ENCODE results near the gene SAXO1. TPM values are rescaled to one million over a fixed set of nuclear protein-coding genes. Genes with fewer than 3 reads are reported as not detected.
"Not testable (repeated sequence)": the region's sequence is repeated elsewhere in the genome, so short reads cannot be mapped to it uniquely, and the experiment has no call there.

SAXO1 gene
- total and polyA plus RNA-seq, 9 donors, result 0.04 to 0.22 (median 0.11) TPM

DNA sequence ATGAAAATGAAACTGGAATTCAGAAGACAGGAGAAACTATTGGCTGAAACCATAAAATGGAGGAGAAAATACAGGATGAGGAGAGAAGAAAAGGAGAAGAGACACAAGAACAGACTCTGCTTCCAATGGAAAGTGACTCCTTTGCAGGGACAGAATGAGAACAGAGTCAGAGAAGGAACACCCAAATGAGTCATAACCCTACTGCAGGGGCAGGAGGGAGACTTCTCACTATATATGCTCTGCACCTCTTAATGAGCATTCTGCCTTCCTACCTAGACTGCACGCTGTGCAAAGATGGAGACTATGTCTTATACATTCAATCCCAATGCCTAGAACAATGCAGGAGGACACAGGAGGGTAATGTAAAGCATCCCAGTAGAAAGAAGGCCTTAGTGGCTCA, 2.1 kb downstream of the SAXO1 start:
- H3K4me3 ChIP-seq (ENCODE audit: low read length), result no peak overlapping the region
- WGBS (ENCODE audit: insufficient coverage), result no CpG with 5 or more reads among the region's 1 CpG

DNA sequence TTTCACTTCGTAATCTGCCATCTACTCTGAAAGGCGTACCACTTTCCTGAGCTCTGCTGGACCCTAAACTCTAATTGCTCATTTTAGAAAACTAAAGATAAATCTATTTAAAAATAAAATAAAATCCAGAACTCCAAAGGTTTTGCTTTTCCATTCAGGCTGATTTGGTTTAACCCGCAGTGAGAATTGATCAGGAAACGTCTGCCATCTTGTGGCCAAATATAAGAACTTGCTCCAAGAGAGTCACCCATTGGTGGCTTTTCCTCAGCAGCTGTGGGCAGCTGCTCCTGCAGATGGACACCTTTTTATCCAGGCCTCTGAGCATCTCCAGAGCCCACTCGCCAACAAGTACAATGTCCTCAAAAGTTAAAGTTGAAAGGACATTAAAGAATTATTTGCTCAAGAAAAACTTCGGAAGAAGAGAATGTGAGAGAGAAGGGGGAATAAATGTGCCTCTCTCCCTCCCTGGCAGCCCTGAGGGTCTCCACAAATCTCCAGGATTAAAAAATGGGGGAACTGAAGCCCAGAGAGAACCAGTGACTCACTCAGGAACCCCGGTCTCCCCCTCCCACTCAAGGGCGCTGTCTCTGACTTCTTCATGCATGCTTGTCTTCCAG, 4.1 kb downstream of the SAXO1 start:
- WGBS (ENCODE audit: insufficient coverage), result 0% methylated on average over 2 of the region's 8 CpGs
- Histone ChIP-seq H3K36me3 (ENCODE audit: control insufficient read depth, insufficient read depth, low read length) (no peaks in the 10 kb centered on the region), H3K27ac (ENCODE audit: low read length) (no peak overlapping the region), H3K27me3 (ENCODE audit: control insufficient read depth, insufficient read depth, low read length) (peaks cover 6% of the 10 kb centered on the region), H3K9me3 (replicated peaks; ENCODE audit: control insufficient read depth, low read depth, low read length) (no peaks in the 10 kb centered on the region), H3K4me3 (ENCODE audit: low read length) (no peak overlapping the region), H3K4me1 (ENCODE audit: control insufficient read depth, insufficient read depth, low read length) (peaks cover 6% of the 10 kb centered on the region)
- DNase-seq, result peak; percentile 88

More for the DNA sequence above, 2.1 kb downstream of the SAXO1 start:
- H3K36me3 ChIP-seq (ENCODE audit: control insufficient read depth, insufficient read depth, low read length), result no peaks in the 10 kb centered on the region
- no peak overlapping the region for H3K27ac ChIP-seq (ENCODE audit: low read length)
- H3K9me3 ChIP-seq (replicated peaks; ENCODE audit: control insufficient read depth, low read depth, low read length), result no peaks in the 10 kb centered on the region
- H3K27me3 ChIP-seq (ENCODE audit: control insufficient read depth, insufficient read depth, low read length), result peaks cover 6% of the 10 kb centered on the region
- DNase-seq, result no peak
- peaks cover 6% of the 10 kb centered on the region for H3K4me1 ChIP-seq (ENCODE audit: control insufficient read depth, insufficient read depth, low read length)

GRCh38 chr9:19027825-19028224, 5.2 kb downstream of the SAXO1 start:
- DNase-seq, result no peak
- 93% methylated on average over 16 of the region's 22 CpGs for WGBS (ENCODE audit: insufficient coverage)
- H3K27me3 ChIP-seq (ENCODE audit: control insufficient read depth, insufficient read depth, low read length), result peaks cover 5% of the 10 kb centered on the region

GRCh38 chr9:19026375-19026774, 6.6 kb downstream of the SAXO1 start:
- WGBS (ENCODE audit: insufficient coverage), result 74% methylated on average over 2 of the region's 6 CpGs
- H3K27me3 ChIP-seq (ENCODE audit: control insufficient read depth, insufficient read depth, low read length), result no peaks in the 10 kb centered on the region
- no peak for DNase-seq
- no peak overlapping the region for H3K27ac ChIP-seq (ENCODE audit: low read length)
- no peaks in the 10 kb centered on the region for H3K36me3 ChIP-seq (ENCODE audit: control insufficient read depth, insufficient read depth, low read length)
- H3K9me3 ChIP-seq (replicated peaks; ENCODE audit: control insufficient read depth, low read depth, low read length), result no peaks in the 10 kb centered on the region
- H3K4me1 ChIP-seq (ENCODE audit: control insufficient read depth, insufficient read depth, low read length), result no peaks in the 10 kb centered on the region
- H3K4me3 ChIP-seq (ENCODE audit: low read length), result no peak overlapping the region

More at GRCh38 chr9:19027825-19028224, 5.2 kb downstream of the SAXO1 start:
- Histone ChIP-seq H3K27ac (ENCODE audit: low read length) (no peak overlapping the region), H3K4me3 (ENCODE audit: low read length) (no peak overlapping the region), H3K36me3 (ENCODE audit: control insufficient read depth, insufficient read depth, low read length) (no peaks in the 10 kb centered on the region), H3K4me1 (ENCODE audit: control insufficient read depth, insufficient read depth, low read length) (peaks cover 5% of the 10 kb centered on the region), H3K9me3 (replicated peaks; ENCODE audit: control insufficient read depth, low read depth, low read length) (no peaks in the 10 kb centered on the region)

GRCh38 chr9:19023078-19023477, 9.9 kb downstream of the SAXO1 start:
- H3K27ac ChIP-seq (ENCODE audit: low read length), result no peak overlapping the region
- peaks cover 2% of the 10 kb centered on the region for H3K4me1 ChIP-seq (ENCODE audit: control insufficient read depth, insufficient read depth, low read length)
- no peaks in the 10 kb centered on the region for H3K36me3 ChIP-seq (ENCODE audit: control insufficient read depth, insufficient read depth, low read length)
- no peak for DNase-seq
- no peaks in the 10 kb centered on the region for H3K27me3 ChIP-seq (ENCODE audit: control insufficient read depth, insufficient read depth, low read length)
- no peak overlapping the region for H3K4me3 ChIP-seq (ENCODE audit: low read length)
- H3K9me3 ChIP-seq (replicated peaks; ENCODE audit: control insufficient read depth, low read depth, low read length), result no peaks in the 10 kb centered on the region
- 85% methylated on average over 2 of the region's 5 CpGs for WGBS (ENCODE audit: insufficient coverage)

GRCh38 chr9:19022206-19022605, 10.8 kb downstream of the SAXO1 start:
- DNase-seq, result no peak
- H3K9me3 ChIP-seq (replicated peaks; ENCODE audit: control insufficient read depth, low read depth, low read length), result no peaks in the 10 kb centered on the region
- WGBS (ENCODE audit: insufficient coverage), result 100% methylated on average over 1 of the region's 2 CpGs
- no peak overlapping the region for H3K27ac ChIP-seq (ENCODE audit: low read length)
- peaks cover 2% of the 10 kb centered on the region for H3K4me1 ChIP-seq (ENCODE audit: control insufficient read depth, insufficient read depth, low read length)
- H3K4me3 ChIP-seq (ENCODE audit: low read length), result no peak overlapping the region
- no peaks in the 10 kb centered on the region for H3K27me3 ChIP-seq (ENCODE audit: control insufficient read depth, insufficient read depth, low read length)
- H3K36me3 ChIP-seq (ENCODE audit: control insufficient read depth, insufficient read depth, low read length), result no peaks in the 10 kb centered on the region

DNA sequence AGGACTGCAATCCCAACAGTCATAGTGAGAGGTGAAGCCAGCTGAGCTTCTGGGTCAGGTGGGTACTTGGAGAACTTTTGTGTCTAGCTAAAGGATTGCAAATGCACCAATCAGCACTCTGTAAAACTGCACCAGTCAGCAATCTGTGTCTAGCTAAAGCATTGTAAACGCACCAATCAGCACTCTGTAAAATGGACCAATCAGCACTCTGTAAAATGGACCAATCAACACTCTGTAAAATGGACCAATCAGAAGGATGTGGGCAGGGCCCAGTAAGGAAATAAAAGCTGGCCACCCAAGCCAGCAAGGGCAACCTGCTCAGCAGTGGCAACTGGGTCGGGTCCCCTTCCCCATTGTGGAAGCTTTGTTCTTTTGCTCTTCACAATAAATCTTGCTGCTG, 11.4 kb downstream of the SAXO1 start:
- 88% methylated on average over 1 of the region's 2 CpGs for WGBS (ENCODE audit: insufficient coverage)
- H3K36me3 ChIP-seq (ENCODE audit: control insufficient read depth, insufficient read depth, low read length); H3K27ac ChIP-seq (ENCODE audit: low read length); DNase-seq; H3K4me1 ChIP-seq (ENCODE audit: control insufficient read depth, insufficient read depth, low read length); H3K4me3 ChIP-seq (ENCODE audit: low read length); H3K9me3 ChIP-seq (replicated peaks; ENCODE audit: control insufficient read depth, low read depth, low read length); H3K27me3 ChIP-seq (ENCODE audit: control insufficient read depth, insufficient read depth, low read length): not testable (repeated sequence)

DNA sequence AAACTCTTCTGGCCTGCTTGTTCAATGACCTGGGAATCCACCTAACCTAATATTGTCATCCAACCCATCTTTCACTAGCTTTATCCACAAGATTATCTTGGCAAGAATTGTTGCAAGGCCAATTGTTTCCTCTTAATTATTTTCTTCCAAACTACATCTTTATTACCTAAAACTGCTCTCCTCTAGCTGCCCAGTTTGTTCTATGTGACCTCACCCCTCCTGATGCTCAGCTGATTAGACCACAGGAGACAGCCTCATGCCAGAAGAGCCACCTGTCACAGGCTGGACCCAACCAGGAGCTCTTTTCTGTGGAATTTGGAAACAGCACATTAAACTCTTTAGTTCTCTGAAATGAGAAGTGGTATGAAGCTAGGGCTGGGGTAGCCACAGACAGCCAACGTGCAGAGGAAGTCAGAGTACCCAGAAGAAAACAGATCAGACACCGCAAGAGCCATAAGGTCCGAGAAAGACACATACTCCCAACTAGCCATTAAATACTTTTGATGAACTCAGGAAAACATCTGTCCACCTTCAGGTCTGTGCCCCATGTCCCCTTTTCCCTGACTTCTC, 12.0 kb downstream of the SAXO1 start:
- DNase-seq, result no peak
- H3K4me1 ChIP-seq (ENCODE audit: control insufficient read depth, insufficient read depth, low read length), result peaks cover 2% of the 10 kb centered on the region
- WGBS (ENCODE audit: insufficient coverage), result no CpG with 5 or more reads among the region's 3 CpGs

DNA sequence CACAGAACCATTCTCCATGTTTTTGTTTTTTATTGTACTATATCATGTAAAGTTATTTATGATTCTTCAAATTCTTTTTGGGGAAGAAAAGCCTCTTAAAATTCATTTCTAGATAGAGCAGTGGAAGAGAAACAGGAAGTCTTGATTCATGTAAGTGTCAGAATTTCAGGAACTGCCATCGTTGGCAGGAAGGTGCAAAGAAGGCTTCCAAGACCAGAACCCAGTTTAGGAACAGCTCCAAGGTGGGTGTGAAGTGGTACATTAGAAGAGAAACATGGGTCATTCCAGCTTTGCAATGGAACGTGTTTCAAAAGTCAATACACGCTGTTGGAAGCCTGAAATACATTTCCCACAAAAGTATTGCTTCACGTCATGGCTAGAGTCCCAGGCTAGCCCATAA, 14.8 kb downstream of the SAXO1 start:
- H3K4me3 ChIP-seq (ENCODE audit: low read length), result no peak overlapping the region
- no peak overlapping the region for H3K27ac ChIP-seq (ENCODE audit: low read length)
- 17% methylated on average over 1 of the region's 4 CpGs for WGBS (ENCODE audit: insufficient coverage)
- no peaks in the 10 kb centered on the region for H3K9me3 ChIP-seq (replicated peaks; ENCODE audit: control insufficient read depth, low read depth, low read length)
- H3K36me3 ChIP-seq (ENCODE audit: control insufficient read depth, insufficient read depth, low read length), result no peaks in the 10 kb centered on the region
- H3K27me3 ChIP-seq (ENCODE audit: control insufficient read depth, insufficient read depth, low read length), result no peaks in the 10 kb centered on the region
- peaks cover 2% of the 10 kb centered on the region for H3K4me1 ChIP-seq (ENCODE audit: control insufficient read depth, insufficient read depth, low read length)
- no peak for DNase-seq

More for the DNA sequence above, 12.0 kb downstream of the SAXO1 start:
- no peaks in the 10 kb centered on the region for H3K36me3 ChIP-seq (ENCODE audit: control insufficient read depth, insufficient read depth, low read length)
- H3K27me3 ChIP-seq (ENCODE audit: control insufficient read depth, insufficient read depth, low read length), result no peaks in the 10 kb centered on the region
- no peaks in the 10 kb centered on the region for H3K9me3 ChIP-seq (replicated peaks; ENCODE audit: control insufficient read depth, low read depth, low read length)
- no peak overlapping the region for H3K4me3 ChIP-seq (ENCODE audit: low read length)
- no peak overlapping the region for H3K27ac ChIP-seq (ENCODE audit: low read length)

DNA sequence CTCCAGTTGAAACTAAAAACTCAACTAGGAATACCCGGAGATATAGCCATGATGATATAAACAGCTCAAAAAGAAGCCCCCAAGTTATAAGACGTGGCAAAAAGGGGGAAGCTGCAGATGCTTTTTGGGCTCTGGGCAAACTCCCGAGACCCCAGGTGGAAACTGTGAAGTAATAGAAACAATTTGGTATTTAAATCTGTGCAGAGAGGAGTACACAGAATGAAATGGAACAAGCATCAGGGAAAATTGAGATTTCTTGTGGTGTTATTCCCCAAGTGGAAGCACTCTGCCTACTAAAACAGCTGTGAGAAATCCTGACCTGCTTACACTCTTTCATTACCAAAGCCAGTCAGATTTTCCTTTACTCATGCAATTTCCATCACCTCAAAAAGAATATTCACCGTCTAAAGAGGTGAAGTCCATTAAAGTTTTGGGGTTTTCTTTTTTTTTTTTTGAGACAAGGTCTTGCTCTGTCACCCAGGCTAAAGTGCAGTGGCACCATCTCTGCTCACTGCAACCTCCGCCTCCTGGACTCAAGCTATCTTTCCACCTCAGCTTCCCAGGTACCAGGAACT, 23.5 kb downstream of the SAXO1 start:
- WGBS (ENCODE audit: insufficient coverage), result 18% methylated on average over 2 of the region's 5 CpGs
- H3K27ac ChIP-seq (ENCODE audit: low read length), result peak overlapping the region; percentile 60
- H3K27me3 ChIP-seq (ENCODE audit: control insufficient read depth, insufficient read depth, low read length), result no peaks in the 10 kb centered on the region
- peak; percentile 86 for DNase-seq
- H3K4me3 ChIP-seq (ENCODE audit: low read length), result no peak overlapping the region
- no peaks in the 10 kb centered on the region for H3K4me1 ChIP-seq (ENCODE audit: control insufficient read depth, insufficient read depth, low read length)
- no peaks in the 10 kb centered on the region for H3K9me3 ChIP-seq (replicated peaks; ENCODE audit: control insufficient read depth, low read depth, low read length)
- no peaks in the 10 kb centered on the region for H3K36me3 ChIP-seq (ENCODE audit: control insufficient read depth, insufficient read depth, low read length)

Data from muscle of leg (tissue), 11 donors.